A549 (cell line): Measurements from ENCODE around the gene WDCP. TPM values are rescaled to one million over a fixed set of nuclear protein-coding genes. Genes with fewer than 3 reads are reported as not detected.
A peak's percentile ranks its signal among the peaks of the same experiment; 100 is the strongest.

ENCODE experiments used
- ATAC-seq, 2 experiments: fragments of 200-7000 bp in 1 of 2; fragments of >200 bp in 1 of 2; cut with Nextera tagmentation in 1 of 2; cut with Tn5 transposase in 1 of 2; 3 replicates each; pipeline versions ENCODE4 v1.8.0 to v1.9.1; 2018 to 2020; ENCODE audit warnings: mild to moderate bottlenecking in 1 of 2, moderate library complexity in 1 of 2
- CTCF ChIA-PET: fragments of 300-600 bp; sonication (Branson Sonifier 250); formaldehyde crosslinking; extraction: SDS; loops from one replicate; lab custom pipeline; 2021; ENCODE audit warnings: antibody characterized with exemption, inconsistent platforms; lab: Yijun Ruan, JAX
- POLR2A ChIA-PET: fragments of 350-600 bp; formaldehyde crosslinking; extraction: SDS; loops from one replicate; lab custom pipeline; 2021; ENCODE audit warnings: antibody characterized with exemption, inconsistent platforms; lab: Yijun Ruan, JAX
- DNase-seq, 2 experiments: peaks; one replicate each; pipeline versions ENCODE4 v3.0.0 to v3.0.0-alpha.2; 2011 to 2016; ENCODE audit warnings: low read depth in 1 of 2, low spot score in 1 of 2
- FAIRE-seq: peaks from 2 replicates; lab custom pipeline; 2011; peaks lifted over from hg19 to GRCh38; lab: Jason Lieb, UNC
- H3K27ac ChIP-seq, 2 experiments: fragments of >200 bp; sonication (Bioruptor Twin); formaldehyde crosslinking; 3 replicates each; pipeline ENCODE4 v1.5.1; 2016 to 2017
- H3K4me1 ChIP-seq: fragments of >200 bp; sonication (Bioruptor Twin); formaldehyde crosslinking; 3 replicates; pipeline ENCODE4 v1.6.1; 2016
- H3K4me2 ChIP-seq: fragments of >200 bp; sonication (Bioruptor Twin); formaldehyde crosslinking; 3 replicates; pipeline ENCODE4 v1.6.1; 2016
- H3K4me3 ChIP-seq: fragments of >200 bp; sonication (Bioruptor Twin); formaldehyde crosslinking; 3 replicates; pipeline ENCODE4 v1.5.1; 2016
- H3K9me3 ChIP-seq: fragments of >200 bp; sonication (Bioruptor Twin); formaldehyde crosslinking; 3 replicates; pipeline ENCODE4 v1.6.1; 2016
- BHLHE40 ChIP-seq: IDR thresholded peaks from 2 replicates; pipeline ENCODE4 v1.6.1; 2012; ENCODE audit warnings: low read depth, low read length, inconsistent platforms
- CBX2 ChIP-seq: fragments of 200-600 bp; sonication (generic); IDR thresholded peaks from 2 replicates; pipeline ENCODE4 v1.6.1; 2016; ENCODE audit warnings: low read depth, mild to moderate bottlenecking, borderline replicate concordance
- CBX8 ChIP-seq: fragments of 200-600 bp; sonication (generic); IDR thresholded peaks from 2 replicates; pipeline ENCODE4 v1.6.1; 2016
- CHD2 ChIP-seq: fragments of 150-350 bp; IDR thresholded peaks from 2 replicates; pipeline ENCODE4 v1.6.1; 2014; ENCODE audit warnings: low read length; ENCODE audit not compliant: partially characterized antibody
- EHF ChIP-seq: fragments of 250-450 bp; sonication (Bioruptor Pico); IDR thresholded peaks from 2 replicates; pipeline ENCODE4 v1.5.0; 2020; ENCODE audit warnings: mild to moderate bottlenecking
- FOXS1 ChIP-seq: fragments of 250-450 bp; sonication (Bioruptor Pico); IDR thresholded peaks from 2 replicates; pipeline ENCODE4 v1.5.0; 2020; ENCODE audit warnings: mild to moderate bottlenecking, moderate library complexity
- HDAC2 ChIP-seq: fragments of 200-600 bp; sonication (generic); IDR thresholded peaks from 2 replicates; pipeline ENCODE4 v1.6.1; 2016
- HOXA7 ChIP-seq: fragments of 250-450 bp; sonication (Bioruptor Pico); IDR thresholded peaks from 2 replicates; pipeline ENCODE4 v1.5.0; 2020; ENCODE audit warnings: mild to moderate bottlenecking, moderate library complexity
- HOXB13 ChIP-seq: fragments of 250-450 bp; sonication (Bioruptor Pico); IDR thresholded peaks from 2 replicates; pipeline ENCODE4 v1.5.0; 2020; ENCODE audit warnings: low read depth, mild to moderate bottlenecking, moderate library complexity
- KDM1A ChIP-seq: fragments of 200-600 bp; sonication (generic); IDR thresholded peaks from 2 replicates; pipeline ENCODE4 v1.6.1; 2016; ENCODE audit warnings: low read depth, mild to moderate bottlenecking
- KDM5A ChIP-seq: fragments of 200-600 bp; sonication (generic); IDR thresholded peaks from 2 replicates; pipeline ENCODE4 v1.6.1; 2016; ENCODE audit warnings: antibody characterized with exemption, mild to moderate bottlenecking
- NFE2L2 ChIP-seq: fragments of 150-350 bp; conservative IDR thresholded peaks from 2 replicates; pipeline ENCODE4 v1.6.1; 2014; ENCODE audit warnings: low read length
- NPAS2 ChIP-seq: fragments of 250-450 bp; sonication (Bioruptor Pico); IDR thresholded peaks from 2 replicates; pipeline ENCODE4 v1.8.0; 2022; ENCODE audit warnings: mild to moderate bottlenecking, moderate library complexity, borderline replicate concordance
- NR3C1 ChIP-seq: fragments of >200 bp; sonication (Bioruptor Twin); formaldehyde crosslinking; IDR thresholded peaks from 3 replicates; pipeline ENCODE4 v1.6.1; 2017
- RARB ChIP-seq: fragments of 250-450 bp; sonication (Bioruptor Pico); IDR thresholded peaks from 2 replicates; pipeline ENCODE4 v1.8.0; 2021; ENCODE audit warnings: mild to moderate bottlenecking, moderate library complexity
- RNF2 ChIP-seq: fragments of 200-600 bp; sonication (generic); IDR thresholded peaks from 2 replicates; pipeline ENCODE4 v1.6.1; 2016; ENCODE audit warnings: low read depth, mild to moderate bottlenecking, antibody characterized with exemption, moderate library complexity, borderline replicate concordance
- SMC3 ChIP-seq: fragments of >200 bp; sonication (Bioruptor Twin); formaldehyde crosslinking; IDR thresholded peaks from 3 replicates; pipeline ENCODE4 v1.6.1; 2018; ENCODE audit warnings: inconsistent platforms
- SREBF2 ChIP-seq: fragments of 450-650 bp; IDR thresholded peaks from 2 replicates; pipeline ENCODE4 v1.6.1; 2014; ENCODE audit warnings: mild to moderate bottlenecking, moderate library complexity
- TP53 ChIP-seq: fragments of 250-450 bp; sonication (Bioruptor Pico); IDR thresholded peaks from 2 replicates; pipeline ENCODE4 v1.5.0; 2021; ENCODE audit warnings: mild to moderate bottlenecking, moderate library complexity
- ZSCAN20 ChIP-seq: fragments of 250-450 bp; sonication (Bioruptor Pico); IDR thresholded peaks from 2 replicates; pipeline ENCODE4 v1.8.0; 2022; ENCODE audit warnings: mild to moderate bottlenecking, moderate library complexity
- WGBS: methylation state at CpG from one replicate; pipeline ENCODE4 v1.1.6; 2017; ENCODE audit errors: missing lambda C conversion rate; 5-methylcytosine and 5-hydroxymethylcytosine counted together
- polyA plus RNA-seq, 4 experiments: library from polyadenylated mRNA; depleted of rRNA in 3 of 4; stranded (reverse); fragments of >200 nt; fragmentation: RNase III in 1 of 4; extraction: RNeasy Plus Mini Kit Qiagen cat#74134 plus additional on column Dnase treatment in 1 of 4; gene quantifications; 2 replicates in 3 of 4; 3 replicates in 1 of 4; pipeline ENCODE4 v1.2.3, GENCODE V29; 2011 to 2017
- TF ChIP-seq, protein P1 (sequence below): IDR thresholded peaks from 2 replicates; pipeline ENCODE4 v1.6.1; 2012
- TF ChIP-seq, protein P2 (sequence below): fragments of 250-450 bp; sonication (Bioruptor Pico); IDR thresholded peaks from 2 replicates; pipeline ENCODE4 v1.5.0; 2021; ENCODE audit warnings: mild to moderate bottlenecking, moderate library complexity, borderline replicate concordance
- TF ChIP-seq, protein P3 (sequence below): fragments of 250-450 bp; sonication (Bioruptor Pico); IDR thresholded peaks from 2 replicates; pipeline ENCODE4 v1.5.0; 2020; ENCODE audit warnings: low read depth, mild to moderate bottlenecking, moderate library complexity
- TF ChIP-seq, protein P4 (sequence below): fragments of >200 bp; sonication (Bioruptor Twin); formaldehyde crosslinking; IDR thresholded peaks from 3 replicates; pipeline ENCODE4 v1.6.1; 2016

Gene WDCP
- polyA plus RNA-seq, 2 of the 4 experiments (the other 2 are of a cell fraction), result 12.7 to 20.8 TPM

- H3K27ac ChIP-seq, result peak overlapping the region; percentile 34 to 72; a peak in 5 of 6 replicates
- WGBS, result 73% methylated on average over 7 of the region's 7 CpGs
- ATAC-seq (no peak), FAIRE-seq (no peak), DNase-seq (no peak)
- TF ChIP-seq, protein P1, sequence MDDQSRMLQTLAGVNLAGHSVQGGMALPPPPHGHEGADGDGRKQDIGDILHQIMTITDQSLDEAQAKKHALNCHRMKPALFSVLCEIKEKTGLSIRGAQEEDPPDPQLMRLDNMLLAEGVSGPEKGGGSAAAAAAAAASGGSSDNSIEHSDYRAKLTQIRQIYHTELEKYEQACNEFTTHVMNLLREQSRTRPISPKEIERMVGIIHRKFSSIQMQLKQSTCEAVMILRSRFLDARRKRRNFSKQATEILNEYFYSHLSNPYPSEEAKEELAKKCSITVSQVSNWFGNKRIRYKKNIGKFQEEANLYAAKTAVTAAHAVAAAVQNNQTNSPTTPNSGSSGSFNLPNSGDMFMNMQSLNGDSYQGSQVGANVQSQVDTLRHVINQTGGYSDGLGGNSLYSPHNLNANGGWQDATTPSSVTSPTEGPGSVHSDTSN, result no peak
- TF ChIP-seq RARB (CRISPR knock-in tag) (no peak), RNF2 (no peak), BHLHE40 (no peak), KDM5A (no peak), FOXS1 (CRISPR knock-in tag) (no peak), HDAC2 (no peak), CBX8 (no peak), TP53 (CRISPR knock-in tag) (no peak)
- no peaks in the 10 kb centered on the region for H3K9me3 ChIP-seq
- peaks cover 61% of the 10 kb centered on the region for H3K4me1 ChIP-seq
- H3K4me3 ChIP-seq, result no peak overlapping the region
- POLR2A ChIA-PET, result no interaction called here
- H3K4me2 ChIP-seq, result 0 out of 3 replicates have a peak overlapping the region, but pooled peaks have one; percentile 3
- CTCF ChIA-PET, result interaction anchor here (0.6 to 3.5 kb wide), 7 partner anchors 8 to 835 kb away, joined by 3 to 16 read pairs (median 3); partner anchors contain the start of genes ATAD2B and TP53I3
Observed at GRCh38 chr2:24011250-24012104, 35.7 kb downstream of the WDCP start.

DNA sequence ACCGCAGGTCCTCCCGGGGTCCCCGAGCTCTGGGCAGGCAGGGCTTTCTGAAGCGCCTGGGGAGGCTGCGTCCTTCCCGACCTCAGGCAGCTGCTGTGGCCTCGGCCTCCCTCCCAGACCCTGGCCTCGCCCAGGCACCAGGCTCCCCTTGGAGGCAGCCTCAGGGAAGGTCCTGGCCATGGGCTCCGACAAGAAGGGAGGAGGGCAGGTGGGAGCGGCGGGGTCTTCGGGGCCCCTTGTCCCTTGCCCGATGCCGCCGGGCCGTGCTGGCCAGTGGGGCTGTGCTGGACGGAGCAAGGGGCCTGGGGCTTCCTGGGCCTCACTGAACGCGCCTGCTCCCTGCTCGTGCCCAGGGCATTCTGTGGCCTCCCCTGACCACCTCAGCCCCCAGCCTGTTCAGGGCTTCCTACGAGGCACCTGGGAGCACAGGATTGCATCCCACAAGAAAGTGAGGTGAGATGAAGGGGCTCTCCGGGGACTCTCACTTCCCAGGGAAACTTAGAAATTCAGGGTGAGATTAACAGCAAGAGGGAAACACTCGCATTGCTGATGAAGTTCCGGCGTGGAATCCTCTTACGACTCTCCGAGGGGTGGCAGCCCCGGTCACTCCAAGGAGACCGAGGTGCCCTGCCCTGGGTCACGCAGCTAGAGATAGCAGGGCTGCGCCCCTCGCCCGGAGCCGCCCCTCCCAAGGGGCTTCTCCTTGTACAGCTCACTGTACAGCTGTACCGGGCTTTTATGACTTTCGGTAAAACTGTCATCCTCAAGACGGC is 36.5 kb downstream of the WDCP start:
- DNase-seq (no peak), ATAC-seq (peak; percentile 5 to 20; a peak in 1 of 6 replicates), FAIRE-seq (no peak)
- ChIA-PET CTCF (interaction anchor here (0.6 to 3.5 kb wide), 7 partner anchors 13 to 835 kb away, joined by 3 to 16 read pairs (median 4); partner anchors contain the start of genes ATAD2B and TP53I3), POLR2A (no interaction called here)
- WGBS, result 94% methylated on average over 36 of the region's 37 CpGs
- H3K9me3 ChIP-seq, result no peaks in the 10 kb centered on the region
- no peak overlapping the region for H3K4me2 ChIP-seq
- H3K4me3 ChIP-seq, result no peak overlapping the region
- TF ChIP-seq, protein P2, sequence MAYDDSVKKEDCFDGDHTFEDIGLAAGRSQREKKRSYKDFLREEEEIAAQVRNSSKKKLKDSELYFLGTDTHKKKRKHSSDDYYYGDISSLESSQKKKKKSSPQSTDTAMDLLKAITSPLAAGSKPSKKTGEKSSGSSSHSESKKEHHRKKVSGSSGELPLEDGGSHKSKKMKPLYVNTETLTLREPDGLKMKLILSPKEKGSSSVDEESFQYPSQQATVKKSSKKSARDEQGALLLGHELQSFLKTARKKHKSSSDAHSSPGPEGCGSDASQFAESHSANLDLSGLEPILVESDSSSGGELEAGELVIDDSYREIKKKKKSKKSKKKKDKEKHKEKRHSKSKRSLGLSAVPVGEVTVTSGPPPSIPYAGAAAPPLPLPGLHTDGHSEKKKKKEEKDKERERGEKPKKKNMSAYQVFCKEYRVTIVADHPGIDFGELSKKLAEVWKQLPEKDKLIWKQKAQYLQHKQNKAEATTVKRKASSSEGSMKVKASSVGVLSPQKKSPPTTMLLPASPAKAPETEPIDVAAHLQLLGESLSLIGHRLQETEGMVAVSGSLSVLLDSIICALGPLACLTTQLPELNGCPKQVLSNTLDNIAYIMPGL (CRISPR knock-in tag), result no peak
- TF ChIP-seq CHD2 (no peak), ZSCAN20 (no peak), SMC3 (no peak), HOXA7 (CRISPR knock-in tag) (no peak), NR3C1 (no peak), EHF (CRISPR knock-in tag) (no peak), HOXB13 (no peak), KDM1A (no peak), NFE2L2 (no peak), CBX2 (no peak), SREBF2 (no peak), TP53 (CRISPR knock-in tag) (no peak), NPAS2 (CRISPR knock-in tag) (no peak)
- TF ChIP-seq, protein P3, sequence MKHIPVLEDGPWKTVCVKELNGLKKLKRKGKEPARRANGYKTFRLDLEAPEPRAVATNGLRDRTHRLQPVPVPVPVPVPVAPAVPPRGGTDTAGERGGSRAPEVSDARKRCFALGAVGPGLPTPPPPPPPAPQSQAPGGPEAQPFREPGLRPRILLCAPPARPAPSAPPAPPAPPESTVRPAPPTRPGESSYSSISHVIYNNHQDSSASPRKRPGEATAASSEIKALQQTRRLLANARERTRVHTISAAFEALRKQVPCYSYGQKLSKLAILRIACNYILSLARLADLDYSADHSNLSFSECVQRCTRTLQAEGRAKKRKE, result no peak
- TF ChIP-seq, protein P4, sequence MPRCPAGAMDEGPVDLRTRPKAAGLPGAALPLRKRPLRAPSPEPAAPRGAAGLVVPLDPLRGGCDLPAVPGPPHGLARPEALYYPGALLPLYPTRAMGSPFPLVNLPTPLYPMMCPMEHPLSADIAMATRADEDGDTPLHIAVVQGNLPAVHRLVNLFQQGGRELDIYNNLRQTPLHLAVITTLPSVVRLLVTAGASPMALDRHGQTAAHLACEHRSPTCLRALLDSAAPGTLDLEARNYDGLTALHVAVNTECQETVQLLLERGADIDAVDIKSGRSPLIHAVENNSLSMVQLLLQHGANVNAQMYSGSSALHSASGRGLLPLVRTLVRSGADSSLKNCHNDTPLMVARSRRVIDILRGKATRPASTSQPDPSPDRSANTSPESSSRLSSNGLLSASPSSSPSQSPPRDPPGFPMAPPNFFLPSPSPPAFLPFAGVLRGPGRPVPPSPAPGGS, result no peak
- H3K27ac ChIP-seq, result peak overlapping the region; percentile 34 to 72; a peak in 5 of 6 replicates
- peaks cover 54% of the 10 kb centered on the region for H3K4me1 ChIP-seq
